ENCODE results near the gene WASF1. TPM values are rescaled to one million over a fixed set of nuclear protein-coding genes. Genes with fewer than 3 reads are reported as not detected.

Gene WASF1
- total RNA-seq, 1 donor from 2014 or later, result 81.1 TPM

- DNase-seq (ENCODE audit: low spot score), result no peak
- Histone ChIP-seq H3K27ac (no peak overlapping the region), H4K20me1 (ENCODE audit: low read depth) (no peaks in the 10 kb centered on the region), H3K79me2 (ENCODE audit: low read depth) (peaks cover 16% of the 10 kb centered on the region), H3K27me3 (no peaks in the 10 kb centered on the region), H2AFZ (replicated peaks) (no peak overlapping the region), H3K4me2 (no peak overlapping the region), H3F3A (ENCODE audit: low read depth) (no peaks in the 10 kb centered on the region), H3K9me3 (ENCODE audit: low read depth) (no peaks in the 10 kb centered on the region), H3K4me3 (no peak overlapping the region), H3K4me1 (no peaks in the 10 kb centered on the region), H3K9ac (no peak overlapping the region), H3K36me3 (peaks cover 3% of the 10 kb centered on the region)
- H3K9me3 Mint-ChIP-seq, result peaks cover 52% of the 10 kb centered on the region
- peaks cover 60% of the 10 kb centered on the region for H3K36me3 Mint-ChIP-seq
- peaks cover 3% of the 10 kb centered on the region for H3K27me3 Mint-ChIP-seq (ENCODE audit: insufficient read depth, low read depth)
- no peaks in the 10 kb centered on the region for H3K4me1 Mint-ChIP-seq
- TF ChIP-seq CTCF (IDR thresholded peaks at IDR 0.05) (no peak), EZH2 (IDR thresholded peaks at IDR 0.05) (no peak), EZH2phosphoT487 (IDR thresholded peaks at IDR 0.05) (no peak)
- H3K27ac Mint-ChIP-seq, result no peak overlapping the region
- H3K4me3 Mint-ChIP-seq, result no peak overlapping the region
Observed at GRCh38 chr6:110139052-110139451, 40.4 kb downstream of the WASF1 start.

- TF ChIP-seq CTCF (IDR thresholded peaks at IDR 0.05) (no peak), EZH2 (IDR thresholded peaks at IDR 0.05) (no peak), EZH2phosphoT487 (IDR thresholded peaks at IDR 0.05) (no peak)
- peaks cover 59% of the 10 kb centered on the region for H3K9me3 Mint-ChIP-seq
- no peaks in the 10 kb centered on the region for H3K27me3 ChIP-seq
- H3K27me3 Mint-ChIP-seq (ENCODE audit: insufficient read depth, low read depth), result peaks cover 3% of the 10 kb centered on the region
- H4K20me1 ChIP-seq (ENCODE audit: low read depth), result no peaks in the 10 kb centered on the region
- H3K9me3 ChIP-seq (ENCODE audit: low read depth), result no peaks in the 10 kb centered on the region
- H3K4me3 Mint-ChIP-seq, result no peak overlapping the region
- DNase-seq (ENCODE audit: low spot score), result no peak
- no peaks in the 10 kb centered on the region for H3K4me1 ChIP-seq
- no peak overlapping the region for H3K9ac ChIP-seq
- H3K4me1 Mint-ChIP-seq, result no peaks in the 10 kb centered on the region
- H3F3A ChIP-seq (ENCODE audit: low read depth), result no peaks in the 10 kb centered on the region
- H3K4me3 ChIP-seq, result no peak overlapping the region
- no peak overlapping the region for H3K27ac Mint-ChIP-seq
- no peak overlapping the region for H3K4me2 ChIP-seq
- H3K27ac ChIP-seq, result no peak overlapping the region
- H2AFZ ChIP-seq (replicated peaks), result no peak overlapping the region
- peaks cover 3% of the 10 kb centered on the region for H3K36me3 ChIP-seq
- H3K79me2 ChIP-seq (ENCODE audit: low read depth), result peaks cover 12% of the 10 kb centered on the region
- peaks cover 64% of the 10 kb centered on the region for H3K36me3 Mint-ChIP-seq
Observed at GRCh38 chr6:110137924-110138887, 41.3 kb downstream of the WASF1 start.

GRCh38 chr6:110130362-110130761 is 49.1 kb downstream of the WASF1 start:
- Mint-ChIP-seq H3K4me1 (peaks cover 7% of the 10 kb centered on the region), H3K27ac (no peak overlapping the region), H3K27me3 (ENCODE audit: insufficient read depth, low read depth) (no peaks in the 10 kb centered on the region), H3K9me3 (peaks cover 30% of the 10 kb centered on the region), H3K36me3 (peaks cover 27% of the 10 kb centered on the region), H3K4me3 (no peak overlapping the region)
- no peak for TF ChIP-seq EZH2 (IDR thresholded peaks at IDR 0.05)
- TF ChIP-seq EZH2phosphoT487 (IDR thresholded peaks at IDR 0.05), result no peak
- Histone ChIP-seq H3K9me3 (ENCODE audit: low read depth) (no peaks in the 10 kb centered on the region), H3F3A (ENCODE audit: low read depth) (peaks cover 8% of the 10 kb centered on the region), H3K4me2 (no peak overlapping the region), H3K4me3 (no peak overlapping the region), H3K4me1 (peaks cover 17% of the 10 kb centered on the region), H3K36me3 (no peaks in the 10 kb centered on the region), H4K20me1 (ENCODE audit: low read depth) (peaks cover 29% of the 10 kb centered on the region), H3K79me2 (ENCODE audit: low read depth) (peaks cover 21% of the 10 kb centered on the region), H2AFZ (replicated peaks) (no peak overlapping the region), H3K27me3 (no peaks in the 10 kb centered on the region), H3K9ac (no peak overlapping the region), H3K27ac (no peak overlapping the region)
- DNase-seq (ENCODE audit: low spot score), result no peak

- H3K79me2 ChIP-seq (ENCODE audit: low read depth), result peaks cover 19% of the 10 kb centered on the region
- H3K27ac ChIP-seq, result no peak overlapping the region
- H2AFZ ChIP-seq (replicated peaks), result no peak overlapping the region
- peaks cover 7% of the 10 kb centered on the region for H3K4me1 Mint-ChIP-seq
- H3K27me3 ChIP-seq, result no peaks in the 10 kb centered on the region
- no peaks in the 10 kb centered on the region for H3K27me3 Mint-ChIP-seq (ENCODE audit: insufficient read depth, low read depth)
- peaks cover 12% of the 10 kb centered on the region for H3K9me3 Mint-ChIP-seq
- peaks cover 17% of the 10 kb centered on the region for H3K4me1 ChIP-seq
- no peak overlapping the region for H3K4me3 Mint-ChIP-seq
- peaks cover 22% of the 10 kb centered on the region for H3K36me3 Mint-ChIP-seq
- no peak overlapping the region for H3K4me2 ChIP-seq
- peaks cover 29% of the 10 kb centered on the region for H4K20me1 ChIP-seq (ENCODE audit: low read depth)
- H3K9ac ChIP-seq, result no peak overlapping the region
- peaks cover 3% of the 10 kb centered on the region for H3K36me3 ChIP-seq
- DNase-seq (ENCODE audit: low spot score), result no peak
- H3K4me3 ChIP-seq, result no peak overlapping the region
- H3F3A ChIP-seq (ENCODE audit: low read depth), result peaks cover 8% of the 10 kb centered on the region
- TF ChIP-seq EZH2phosphoT487 (IDR thresholded peaks at IDR 0.05) (no peak), EZH2 (IDR thresholded peaks at IDR 0.05) (no peak), CTCF (IDR thresholded peaks at IDR 0.05) (no peak)
- H3K27ac Mint-ChIP-seq, result no peak overlapping the region
- H3K9me3 ChIP-seq (ENCODE audit: low read depth), result no peaks in the 10 kb centered on the region
Observed at GRCh38 chr6:110128418-110128817, 51.1 kb downstream of the WASF1 start.

All from neural progenitor cell (in vitro differentiated cells).